OCI-LY3 (cell line): Measurements from ENCODE around the gene PIM3.

ENCODE experiments used
- H2AFZ ChIP-seq: fragments of 200-600, 300-600 bp; shearing (Covaris generic); 2 replicates; pipeline ENCODE4 v1.6.0; 2014; ENCODE audit warnings: antibody characterized with exemption, low read depth, low read length
- H3K27ac ChIP-seq: fragments of 200-600, 300-600 bp; sonication (generic); 2 replicates; pipeline ENCODE4 v1.5.1; 2014; ENCODE audit warnings: mild to moderate bottlenecking, low read length, moderate library complexity, mixed read lengths
- H3K27me3 ChIP-seq: fragments of 200-600, 300-600 bp; sonication (generic); 2 replicates; pipeline ENCODE4 v1.6.1; 2014; ENCODE audit warnings: low read depth, low read length, mixed read lengths
- H3K36me3 ChIP-seq: fragments of 200-600, 300-600 bp; sonication (generic); replicated peaks from 2 replicates; pipeline ENCODE3; 2014; ENCODE audit warnings: low read depth, low read length, mixed read lengths
- H3K4me1 ChIP-seq: fragments of 300-600, 200-600 bp; sonication (generic); 2 replicates; pipeline ENCODE4 v1.6.1; 2014; ENCODE audit warnings: low read length, mixed read lengths
- H3K4me2 ChIP-seq: fragments of 200-600, 300-600 bp; sonication (generic); 2 replicates; pipeline ENCODE4 v1.6.1; 2014; ENCODE audit warnings: low read length, mixed read lengths
- H3K4me3 ChIP-seq: fragments of 300-600, 200-600 bp; sonication (generic); 2 replicates; pipeline ENCODE4 v1.5.1; 2014; ENCODE audit warnings: antibody characterized with exemption, mild to moderate bottlenecking, low read length, moderate library complexity
- H3K79me2 ChIP-seq: fragments of 300-600, 200-600 bp; shearing (Covaris generic); 2 replicates; pipeline ENCODE4 v1.6.1; 2014; ENCODE audit warnings: mild to moderate bottlenecking, low read length, mixed read lengths
- H3K9ac ChIP-seq: fragments of 300-600, 200-600 bp; shearing (Covaris generic); 2 replicates; pipeline ENCODE4 v1.6.0; 2014; ENCODE audit warnings: mild to moderate bottlenecking, low read length, moderate library complexity
- H3K9me3 ChIP-seq: fragments of 200-600, 300-600 bp; shearing (Covaris generic); 2 replicates; pipeline ENCODE4 v1.6.1; 2014; ENCODE audit warnings: low read length, mixed read lengths; ENCODE audit not compliant: insufficient read depth
- H4K20me1 ChIP-seq: fragments of 200-600, 300-600 bp; sonication (generic); 2 replicates; pipeline ENCODE4 v1.6.1; 2016; ENCODE audit warnings: low read length, mixed read lengths; ENCODE audit not compliant: insufficient read depth
- EZH2phosphoT487 ChIP-seq: fragments of 200-600 bp; shearing (Covaris generic); IDR thresholded peaks from 2 replicates; pipeline ENCODE4 v1.6.1; 2018; ENCODE audit warnings: antibody characterized with exemption, mixed run types, low read depth
- TF ChIP-seq, protein P1 (sequence below): fragments of 200-600, 300-600 bp; sonication (generic); IDR thresholded peaks from 2 replicates; pipeline ENCODE4 v1.5.1; 2014; ENCODE audit warnings: antibody characterized with exemption, low read length, low read depth

Gene PIM3

DNA sequence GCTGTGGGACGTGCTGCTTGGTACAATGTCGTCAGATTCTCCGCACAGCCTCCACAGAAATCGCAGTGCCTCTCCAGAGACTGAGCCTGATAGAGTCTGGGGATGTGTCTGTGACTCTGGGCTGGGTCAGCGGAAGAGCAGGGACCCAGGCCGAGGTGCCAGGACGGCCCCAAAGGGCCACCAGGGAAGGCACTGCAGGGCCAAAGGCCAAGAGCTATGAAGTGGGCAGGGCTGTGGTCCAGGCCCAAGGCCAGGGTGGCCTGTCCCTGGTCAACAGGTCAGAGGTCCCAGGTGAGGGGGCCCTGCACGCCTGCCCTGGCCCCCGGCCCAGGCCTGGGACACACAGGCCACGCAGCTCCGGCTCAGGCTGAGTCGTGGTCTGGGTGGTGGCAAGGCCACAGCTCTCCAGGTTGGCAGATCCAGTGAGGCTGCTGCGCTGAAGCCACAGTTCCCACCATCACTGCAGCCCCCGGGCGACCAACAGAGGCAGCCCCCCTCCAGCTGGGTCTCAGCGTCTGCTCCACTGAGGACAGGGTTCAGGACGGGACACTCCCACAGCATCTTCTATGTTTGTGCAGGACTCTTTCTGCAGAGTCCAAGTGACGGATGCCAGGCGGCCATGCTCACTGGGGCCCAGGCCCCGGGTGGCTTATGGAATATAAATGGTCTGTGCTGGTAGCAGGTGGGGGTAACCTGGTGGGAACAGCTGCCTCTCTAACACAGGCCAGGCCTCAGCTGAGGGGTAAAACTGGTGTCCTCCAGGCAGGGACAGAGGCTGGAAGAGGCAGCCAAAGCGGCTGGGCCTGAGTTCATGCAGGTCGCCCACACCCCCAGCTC is 4.8 kb upstream of the PIM3 start:
- Histone ChIP-seq H3K36me3 (no peaks in the 10 kb centered on the region), H3K27ac (no peak overlapping the region), H3K4me2 (no peak overlapping the region)

DNA sequence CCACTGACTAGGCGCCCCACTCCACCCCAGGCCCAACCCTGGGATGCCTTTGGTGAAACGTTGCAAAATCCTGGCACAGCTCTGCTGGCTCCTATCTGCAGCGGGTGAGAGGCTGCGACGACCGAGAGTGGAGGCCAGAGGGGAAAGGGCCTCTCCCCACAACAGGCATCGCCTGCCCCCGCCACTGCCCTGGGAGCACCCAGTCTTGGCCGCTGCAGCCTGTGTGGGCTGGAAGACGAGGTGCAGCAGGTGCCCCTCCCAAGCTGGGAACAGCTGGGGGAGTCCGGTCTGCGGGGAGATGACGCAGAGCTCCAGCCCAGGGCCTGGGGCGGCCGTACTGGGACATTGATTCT is 4.2 kb upstream of the PIM3 start:
- peaks cover 1% of the 10 kb centered on the region for H3K36me3 ChIP-seq
- H3K79me2 ChIP-seq, result peaks cover 16% of the 10 kb centered on the region
- H3K4me3 ChIP-seq, result no peak overlapping the region
- no peaks in the 10 kb centered on the region for H3K9me3 ChIP-seq
- no peak overlapping the region for H3K9ac ChIP-seq
- H4K20me1 ChIP-seq, result no peaks in the 10 kb centered on the region
- no peak overlapping the region for H3K4me2 ChIP-seq
- no peaks in the 10 kb centered on the region for H3K27me3 ChIP-seq
- no peak overlapping the region for H2AFZ ChIP-seq
- TF ChIP-seq, protein P1, sequence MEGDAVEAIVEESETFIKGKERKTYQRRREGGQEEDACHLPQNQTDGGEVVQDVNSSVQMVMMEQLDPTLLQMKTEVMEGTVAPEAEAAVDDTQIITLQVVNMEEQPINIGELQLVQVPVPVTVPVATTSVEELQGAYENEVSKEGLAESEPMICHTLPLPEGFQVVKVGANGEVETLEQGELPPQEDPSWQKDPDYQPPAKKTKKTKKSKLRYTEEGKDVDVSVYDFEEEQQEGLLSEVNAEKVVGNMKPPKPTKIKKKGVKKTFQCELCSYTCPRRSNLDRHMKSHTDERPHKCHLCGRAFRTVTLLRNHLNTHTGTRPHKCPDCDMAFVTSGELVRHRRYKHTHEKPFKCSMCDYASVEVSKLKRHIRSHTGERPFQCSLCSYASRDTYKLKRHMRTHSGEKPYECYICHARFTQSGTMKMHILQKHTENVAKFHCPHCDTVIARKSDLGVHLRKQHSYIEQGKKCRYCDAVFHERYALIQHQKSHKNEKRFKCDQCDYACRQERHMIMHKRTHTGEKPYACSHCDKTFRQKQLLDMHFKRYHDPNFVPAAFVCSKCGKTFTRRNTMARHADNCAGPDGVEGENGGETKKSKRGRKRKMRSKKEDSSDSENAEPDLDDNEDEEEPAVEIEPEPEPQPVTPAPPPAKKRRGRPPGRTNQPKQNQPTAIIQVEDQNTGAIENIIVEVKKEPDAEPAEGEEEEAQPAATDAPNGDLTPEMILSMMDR, result no peak
- no peak for TF ChIP-seq EZH2phosphoT487
- peaks cover 9% of the 10 kb centered on the region for H3K4me1 ChIP-seq
- H3K27ac ChIP-seq, result no peak overlapping the region

More for the DNA sequence above, 4.8 kb upstream of the PIM3 start:
- TF ChIP-seq, protein P1, result no peak
- TF ChIP-seq EZH2phosphoT487, result no peak
- H3K4me3 ChIP-seq, result no peak overlapping the region
- peaks cover 10% of the 10 kb centered on the region; the same call in 1 of the 2 replicates for H3K79me2 ChIP-seq
- H3K9me3 ChIP-seq, result no peaks in the 10 kb centered on the region
- no peaks in the 10 kb centered on the region for H3K27me3 ChIP-seq
- H3K4me1 ChIP-seq, result peaks cover 15% of the 10 kb centered on the region
- no peak overlapping the region for H3K9ac ChIP-seq
- no peak overlapping the region for H2AFZ ChIP-seq
- no peaks in the 10 kb centered on the region for H4K20me1 ChIP-seq

DNA sequence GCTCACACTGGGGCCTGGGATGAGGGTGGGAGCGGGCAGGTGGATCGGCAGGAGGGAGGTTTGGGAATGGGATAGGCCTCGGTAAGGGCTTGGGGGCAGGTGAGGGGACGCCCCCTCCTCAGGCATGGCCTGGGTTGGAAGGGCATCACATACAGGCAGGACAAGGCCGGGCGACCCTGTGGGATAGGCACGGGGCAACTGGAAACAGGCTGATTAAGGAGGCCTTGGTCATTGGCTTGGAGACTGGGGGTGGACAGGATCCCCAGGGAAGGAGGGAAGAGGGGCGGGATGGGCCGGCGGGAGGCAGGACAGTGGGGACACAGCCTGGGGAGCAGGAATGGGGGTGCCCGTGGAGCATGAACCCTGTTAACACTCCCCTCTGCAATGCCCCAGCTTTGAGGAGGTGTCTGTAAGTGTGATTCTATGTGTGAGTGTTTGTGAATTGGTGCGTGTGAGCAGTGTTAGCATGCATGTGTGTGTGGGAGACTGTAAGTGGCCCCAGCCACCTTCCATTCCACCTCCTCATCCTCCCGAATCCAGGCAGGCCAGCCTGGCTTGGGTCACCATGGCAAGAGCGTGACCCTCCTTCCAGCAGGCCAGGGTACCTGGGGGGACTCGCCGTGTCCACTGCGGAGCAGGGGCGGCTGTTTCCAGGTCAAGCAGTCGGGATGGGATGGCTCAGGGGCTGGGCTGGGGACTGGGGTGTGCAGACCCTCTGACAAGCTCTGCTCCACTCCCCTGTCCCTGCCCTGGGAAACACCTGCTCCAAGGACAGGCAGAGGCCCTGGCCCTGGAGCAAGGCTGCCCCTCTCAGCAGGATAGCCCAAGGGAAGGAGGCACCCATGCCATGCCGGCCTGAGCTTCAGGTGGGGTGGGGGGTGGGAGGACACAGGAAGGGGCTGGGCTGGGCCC is 3.4 kb upstream of the PIM3 start:
- no peak overlapping the region for H3K4me2 ChIP-seq
- H3K9me3 ChIP-seq, result no peaks in the 10 kb centered on the region
- H3K79me2 ChIP-seq, result peaks cover 23% of the 10 kb centered on the region
- TF ChIP-seq, protein P1, result no peak
- no peak for TF ChIP-seq EZH2phosphoT487
- H3K27me3 ChIP-seq, result no peaks in the 10 kb centered on the region
- H4K20me1 ChIP-seq, result peaks cover 5% of the 10 kb centered on the region; the same call in 1 of the 2 replicates
- H3K27ac ChIP-seq, result no peak overlapping the region
- no peak overlapping the region for H3K9ac ChIP-seq
- peaks cover 8% of the 10 kb centered on the region for H3K4me1 ChIP-seq
- H2AFZ ChIP-seq, result no peak overlapping the region
- H3K36me3 ChIP-seq, result peaks cover 8% of the 10 kb centered on the region
- no peak overlapping the region for H3K4me3 ChIP-seq

DNA sequence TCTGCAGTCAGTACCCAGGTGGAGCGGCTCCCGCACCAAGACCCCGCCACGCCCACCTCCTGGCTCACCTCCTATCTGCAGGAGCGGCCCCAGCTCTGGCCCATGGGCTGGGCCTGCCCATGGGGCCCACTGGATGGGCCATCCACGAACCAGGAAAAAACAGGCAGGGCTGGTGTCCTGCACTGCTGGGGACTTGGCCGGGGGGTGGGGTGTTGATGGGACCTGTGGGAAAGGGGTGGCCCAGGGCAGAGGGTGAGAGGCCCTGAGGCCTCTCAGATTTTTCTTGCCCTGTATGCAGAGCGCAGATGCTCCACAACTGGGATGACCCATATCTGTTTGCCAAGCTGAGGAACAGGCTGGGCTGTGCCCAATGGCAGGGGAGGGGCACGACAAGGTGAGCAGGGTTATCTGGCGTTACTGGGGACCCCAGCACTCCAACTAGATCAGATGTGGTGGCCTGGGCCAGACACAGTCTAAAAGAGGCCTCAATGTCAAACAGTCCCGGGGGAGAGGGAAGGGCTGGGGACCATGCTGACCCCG is 2.7 kb upstream of the PIM3 start:
- Histone ChIP-seq H3K27me3 (no peaks in the 10 kb centered on the region), H3K36me3 (peaks cover 14% of the 10 kb centered on the region), H4K20me1 (peaks cover 12% of the 10 kb centered on the region), H3K27ac (no peak overlapping the region), H3K4me1 (peaks cover 13% of the 10 kb centered on the region), H3K79me2 (peaks cover 30% of the 10 kb centered on the region), H2AFZ (no peak overlapping the region), H3K4me2 (no peak overlapping the region), H3K9me3 (no peaks in the 10 kb centered on the region), H3K9ac (no peak overlapping the region), H3K4me3 (no peak overlapping the region)
- no peak for TF ChIP-seq EZH2phosphoT487
- TF ChIP-seq, protein P1, result no peak
